DMS153 treated with DMSO at 0.1 percent for 48 hours (cell line): ENCODE results near the gene FSHR.

ENCODE experiments used
- DNase-seq: peaks from one replicate; lab custom pipeline; 2025; ENCODE audit not compliant: unreplicated experiment; lab: John Stamatoyannopoulos, UW

FSHR gene

DNA sequence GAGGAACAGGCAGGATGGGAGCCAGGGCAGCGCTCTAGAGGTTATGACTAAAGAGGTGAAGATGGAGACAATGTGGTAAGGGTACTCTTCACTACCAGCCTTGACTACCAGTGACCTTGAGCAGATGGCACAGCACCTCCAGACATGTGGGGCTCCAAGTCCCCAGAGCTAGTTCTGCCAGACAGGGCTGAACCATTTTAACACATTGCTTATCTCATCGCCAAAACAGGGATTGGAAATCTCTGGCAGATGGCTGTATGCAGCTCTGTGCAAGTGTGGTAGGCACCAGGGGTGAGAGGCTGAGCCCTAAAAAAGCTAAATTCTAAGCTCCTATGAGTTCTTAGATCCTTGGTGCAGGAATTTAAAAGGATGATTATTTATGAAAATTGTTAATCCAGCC is 41.3 kb downstream of the FSHR start:
- DNase-seq, result no peak

DNA sequence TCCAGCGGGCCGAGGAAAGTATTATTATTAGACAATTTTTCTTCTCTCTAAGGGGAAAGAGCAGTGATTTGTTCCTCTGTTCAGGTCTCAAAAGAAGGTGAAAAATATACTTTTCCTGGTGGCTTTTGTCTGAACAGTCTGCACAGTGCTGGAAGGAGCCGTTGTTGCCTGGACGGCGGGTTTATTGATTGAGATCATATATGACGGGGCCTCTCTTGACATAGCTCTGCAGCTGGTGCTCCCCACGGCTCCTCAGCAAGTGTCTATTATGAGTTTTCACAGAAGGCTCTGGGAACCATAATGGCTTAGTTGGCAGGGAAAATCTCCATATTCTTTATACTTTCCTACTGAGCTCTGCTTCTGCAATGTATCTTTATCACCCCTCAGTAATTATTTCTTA is 42.9 kb downstream of the FSHR start:
- DNase-seq, result no peak

DNA sequence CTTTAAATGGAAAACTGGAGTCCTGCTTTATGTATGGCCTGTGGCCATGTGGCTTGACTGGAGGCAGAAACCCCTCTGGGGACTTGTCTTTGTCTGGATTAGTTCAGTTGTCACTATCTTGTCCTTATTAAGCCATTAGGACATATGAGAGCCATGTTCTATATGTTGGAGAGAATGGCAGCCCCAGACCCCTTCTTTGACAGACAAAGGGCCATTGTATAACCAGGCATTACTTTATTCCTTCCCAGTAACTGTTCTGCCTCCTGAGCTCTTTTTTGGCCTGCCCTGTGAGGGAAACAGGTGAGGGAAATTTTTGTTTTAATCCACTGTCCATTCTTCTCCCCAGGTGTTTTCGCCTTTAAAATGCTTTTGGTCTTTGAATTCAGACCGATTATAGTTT is 43.3 kb downstream of the FSHR start:
- no peak for DNase-seq

DNA sequence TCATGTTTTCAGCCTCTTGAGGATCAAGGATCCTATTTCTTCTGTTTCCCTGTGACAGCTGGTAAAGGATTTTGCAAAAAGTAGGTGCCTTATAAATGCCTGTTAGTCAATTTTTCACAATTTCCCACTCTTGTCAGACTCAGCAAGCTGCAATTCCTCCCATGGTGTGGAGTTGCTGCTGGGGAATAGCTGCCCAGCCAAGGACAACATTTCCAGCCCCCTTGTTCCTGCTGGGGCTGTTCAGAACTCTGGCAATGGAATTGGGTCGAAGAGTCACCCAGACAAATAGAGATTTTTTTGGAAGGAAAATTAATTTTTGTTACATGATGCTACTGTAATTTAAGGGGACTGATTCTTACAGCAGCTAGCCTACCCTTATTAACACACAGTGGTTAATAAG is 43.7 kb downstream of the FSHR start:
- DNase-seq, result no peak

DNA sequence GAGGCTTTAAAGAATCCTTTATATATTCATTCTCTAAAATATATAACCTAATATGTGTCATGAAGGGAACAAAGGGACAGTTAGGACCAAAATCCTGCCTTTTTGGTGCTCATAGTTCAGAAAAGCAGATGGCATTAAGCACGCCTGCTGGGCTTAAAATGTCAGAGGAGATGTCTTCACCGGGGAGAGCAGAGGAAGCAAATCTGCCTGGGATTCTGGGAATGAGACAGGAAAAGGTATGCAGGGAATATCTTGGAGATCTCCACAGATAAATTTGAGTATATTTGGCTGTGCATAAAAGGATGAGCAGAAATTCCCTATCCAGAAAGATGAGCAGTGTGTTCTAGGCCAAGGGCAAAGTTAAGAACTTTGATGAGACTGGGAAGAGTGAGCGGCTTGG is 45.5 kb downstream of the FSHR start:
- no peak for DNase-seq

DNA sequence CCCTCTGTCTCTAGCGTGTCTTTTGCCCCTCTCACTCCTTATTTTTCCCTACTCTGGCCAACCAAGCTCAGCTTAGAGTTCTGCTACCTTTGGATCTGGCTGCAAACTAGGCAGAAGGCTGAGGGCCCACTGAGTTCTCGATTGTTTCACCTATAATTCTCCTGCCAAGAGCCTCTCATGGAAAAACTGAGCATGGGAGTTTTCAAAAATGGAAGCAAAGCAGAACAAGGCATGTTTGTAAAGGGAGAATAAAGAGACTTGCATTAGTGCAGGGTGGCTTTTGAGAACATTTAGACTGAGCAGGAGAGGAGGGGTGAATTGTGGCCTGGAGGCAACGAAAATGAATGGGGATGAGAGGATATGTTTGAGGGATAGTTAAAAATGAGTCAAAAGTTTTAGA is 45.9 kb downstream of the FSHR start:
- no peak for DNase-seq

- DNase-seq, result no peak
These were observed 48.8 kb downstream of the FSHR start for GRCh38 chr2:49105506-49105905.

GRCh38 chr2:49102146-49102545 is 52.2 kb downstream of the FSHR start:
- no peak for DNase-seq

- no peak for DNase-seq
These were observed 73.6 kb downstream of the FSHR start for GRCh38 chr2:49080681-49081080.

DNA sequence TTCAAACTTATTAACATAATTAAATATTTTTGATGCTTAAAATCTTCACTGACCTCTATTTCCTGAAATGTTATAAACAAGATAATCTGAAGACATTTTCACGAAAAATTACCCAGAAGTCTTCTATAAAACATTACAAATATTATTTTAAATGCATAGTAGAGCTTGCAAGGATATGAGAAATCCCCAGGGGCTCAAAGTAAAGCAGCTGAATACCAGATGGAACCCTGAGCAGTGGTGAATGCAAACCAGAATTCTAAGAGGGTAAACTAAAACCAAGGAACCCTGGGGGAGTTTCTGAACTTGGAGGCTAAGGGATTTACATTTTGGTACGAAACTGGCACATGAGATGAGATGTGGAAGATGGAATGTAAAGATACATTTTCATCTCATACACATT is 83.6 kb downstream of the FSHR start:
- no peak for DNase-seq

DNA sequence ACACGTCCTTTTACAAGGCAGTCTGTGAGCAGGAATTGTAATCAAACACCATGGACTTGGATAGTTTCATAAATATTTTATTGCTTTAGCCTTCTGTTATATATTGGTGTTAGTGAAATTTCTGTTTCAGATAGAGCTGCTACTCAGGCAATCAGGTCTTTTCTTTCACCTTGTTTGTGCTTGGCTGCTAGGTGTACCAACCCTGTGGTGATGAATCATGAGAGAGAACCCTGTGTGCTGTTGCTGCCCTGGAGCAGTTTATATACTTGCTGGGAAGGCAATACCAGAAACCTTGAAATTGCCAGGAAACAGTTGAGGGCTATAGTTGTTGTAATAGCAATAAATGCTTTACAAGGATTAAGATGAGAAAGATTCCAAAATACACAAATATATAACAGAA is 84.5 kb downstream of the FSHR start:
- DNase-seq, result no peak

DNA sequence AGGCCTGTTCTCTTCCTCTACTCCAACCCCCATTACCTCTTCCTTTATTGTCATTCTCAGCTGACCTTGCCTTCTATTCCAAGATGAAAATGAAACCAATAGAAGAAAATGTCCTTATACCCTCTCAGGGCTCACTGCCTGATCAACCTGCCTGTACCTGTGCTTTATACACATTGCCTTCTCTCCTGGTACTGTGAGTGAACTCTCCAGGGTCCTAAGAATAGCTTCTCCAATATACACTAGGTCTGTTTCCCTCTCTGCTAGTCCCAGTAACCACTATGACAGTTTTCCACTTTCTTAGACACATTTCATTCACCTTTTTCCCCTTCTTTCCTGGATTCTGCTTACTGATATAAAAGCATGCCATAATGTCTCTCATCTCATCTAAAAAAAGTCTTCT is 85.7 kb downstream of the FSHR start:
- DNase-seq, result no peak

GRCh38 chr2:49067971-49068370 is 86.3 kb downstream of the FSHR start:
- no peak for DNase-seq

GRCh38 chr2:49053156-49053555 is 101.2 kb downstream of the FSHR start:
- no peak for DNase-seq

DNA sequence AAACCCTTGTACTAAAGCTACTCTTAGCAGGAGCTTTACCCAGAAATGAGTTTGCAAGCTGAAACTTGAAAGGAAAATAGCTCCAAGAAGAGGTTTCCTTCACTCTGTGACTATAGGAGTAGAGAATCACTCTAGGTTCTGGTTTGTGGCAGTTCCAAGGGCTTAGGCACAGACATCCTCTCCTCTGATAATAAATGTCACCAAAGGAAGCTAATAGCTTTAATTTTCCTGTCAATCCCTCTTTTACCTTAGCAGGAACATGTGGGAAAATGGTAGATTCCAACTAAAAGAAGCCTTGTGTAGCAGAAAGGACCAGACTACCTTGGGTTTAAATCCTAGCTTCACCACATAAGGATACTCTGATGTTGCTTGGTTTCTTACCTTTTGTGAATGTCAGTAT is 104.0 kb downstream of the FSHR start:
- no peak for DNase-seq

DNA sequence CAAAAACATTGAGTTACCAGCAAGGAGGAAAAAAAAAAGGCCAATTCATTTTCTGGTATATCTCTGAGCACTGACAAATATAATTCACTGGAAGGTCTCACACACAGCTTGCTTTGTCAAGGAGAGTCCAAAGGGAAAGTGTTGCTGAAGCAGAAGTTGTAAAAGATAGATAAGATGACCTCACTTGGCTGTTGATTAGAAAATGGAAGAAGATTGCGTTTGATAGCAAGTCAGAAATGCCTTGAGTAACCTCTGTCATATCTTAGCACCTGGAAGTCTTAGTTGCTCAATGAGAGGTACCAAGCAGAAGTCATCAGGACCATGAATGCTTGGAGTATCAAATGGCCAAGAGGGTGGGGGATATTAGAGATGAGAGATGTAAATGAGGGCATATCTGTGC is 105.2 kb downstream of the FSHR start:
- DNase-seq, result no peak

- no peak for DNase-seq
These were observed 109.2 kb downstream of the FSHR start for GRCh38 chr2:49045083-49045482.

- peak; percentile 26 for DNase-seq
These were observed 109.8 kb downstream of the FSHR start for GRCh38 chr2:49044350-49045079.

DNA sequence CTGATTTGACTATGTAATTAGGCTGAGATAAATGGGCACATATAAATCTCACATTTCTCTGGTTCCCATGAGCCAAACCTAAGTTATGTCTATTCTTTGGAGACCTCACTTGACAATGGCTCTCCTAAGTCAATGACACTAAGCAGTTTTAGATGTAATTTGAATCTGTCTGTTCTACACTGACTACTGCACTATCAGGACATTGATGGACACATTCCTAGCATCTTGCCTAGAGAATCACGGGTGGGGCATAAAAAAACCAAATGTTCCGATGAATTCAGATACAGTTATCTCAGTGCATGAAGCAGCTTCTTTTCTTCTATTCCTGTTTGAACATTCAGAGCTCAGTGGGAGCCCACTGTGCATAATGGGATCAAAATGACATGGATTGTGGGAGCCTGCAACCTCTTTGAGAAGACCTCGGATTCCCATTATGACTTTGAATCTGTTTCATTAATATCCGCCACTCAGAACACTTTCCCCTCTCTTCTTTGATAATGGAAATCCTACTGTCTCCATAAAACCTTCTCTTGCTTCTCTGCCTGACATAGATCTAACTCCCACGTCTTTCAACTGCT is 110.8 kb downstream of the FSHR start:
- DNase-seq, result no peak

DNA sequence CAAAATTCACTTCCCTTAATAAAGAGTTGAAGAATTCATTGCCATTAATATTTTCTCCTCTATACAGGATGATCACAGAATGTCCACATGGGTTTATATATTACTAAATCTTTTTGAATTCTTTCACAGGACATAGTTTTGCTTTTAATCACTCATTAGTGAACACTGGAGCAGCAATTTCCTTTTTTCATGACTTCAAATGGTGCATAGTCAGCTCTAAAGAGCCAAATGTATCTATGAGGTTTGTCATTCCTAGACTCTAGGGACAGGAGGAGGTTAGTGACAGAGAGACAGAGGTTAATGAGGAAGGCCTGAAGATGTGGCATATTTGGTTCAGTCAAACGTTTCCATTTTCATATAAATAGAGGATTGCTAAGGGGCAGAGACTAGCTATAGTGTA is 111.8 kb downstream of the FSHR start:
- DNase-seq, result no peak

GRCh38 chr2:49041061-49041460 is 113.3 kb downstream of the FSHR start:
- DNase-seq, result no peak

DNA sequence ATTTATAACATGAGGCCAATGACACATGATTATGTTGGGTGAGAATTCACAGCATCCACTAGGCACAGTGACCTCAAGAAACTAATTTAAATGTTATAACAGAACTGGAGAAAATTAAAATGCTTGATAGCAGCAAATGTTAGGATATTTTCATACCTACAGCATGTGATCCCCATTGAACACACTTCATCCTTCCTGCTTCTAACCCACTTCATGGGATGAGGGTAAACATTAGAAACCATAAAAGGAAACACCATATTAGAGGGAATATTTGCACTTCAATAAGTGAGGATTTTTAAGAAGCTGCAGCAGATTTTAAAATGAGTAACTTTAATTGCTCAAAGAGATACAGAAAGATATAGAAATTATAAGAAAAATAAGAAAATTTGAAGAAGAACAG is 117.1 kb downstream of the FSHR start:
- DNase-seq, result no peak

DNA sequence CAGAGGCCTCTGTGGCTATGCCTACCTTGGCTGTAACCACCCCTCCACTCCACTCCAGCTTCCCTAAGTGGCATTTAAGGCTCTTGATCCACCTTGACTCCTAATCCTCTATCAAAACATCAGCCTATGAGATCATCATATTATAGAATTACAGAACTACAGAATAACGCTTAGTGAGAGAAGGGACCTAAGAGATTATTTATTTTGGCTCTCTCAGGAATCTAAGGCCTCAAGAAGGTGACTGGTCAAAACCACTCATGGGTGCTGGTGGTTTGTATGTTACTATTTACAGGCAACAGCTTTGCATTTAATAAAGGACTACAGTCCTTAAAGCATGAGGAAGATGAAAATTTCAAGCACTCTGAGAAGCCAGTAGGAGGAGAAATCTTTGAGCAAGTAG is 118.8 kb downstream of the FSHR start:
- DNase-seq, result no peak
